HCT116 (cell line): ENCODE data around the gene STK40. TPM values are rescaled to one million over a fixed set of nuclear protein-coding genes. Genes with fewer than 3 reads are reported as not detected.

Experiments used
- ATAC-seq: fragments of 200-7000 bp; cut with Tn5 transposase; 2 replicates; pipeline ENCODE4 v1.9.1; 2020; ENCODE audit warnings: mild to moderate bottlenecking, moderate library complexity
- BruUV-seq: library from RNA; stranded (reverse); fragments of 400-500 nt; replicated peaks from 2 replicates; lab custom pipeline; 2021; lab: Mats Ljungman, UMichigan
- CTCF ChIA-PET: fragments of 300-600 bp; sonication (Branson Sonifier 250); formaldehyde crosslinking; loops from one replicate; lab custom pipeline; 2021; ENCODE audit warnings: antibody characterized with exemption; lab: Charles Lee
- POLR2A ChIA-PET: fragments of 300-600, 350-600 bp; sonication (Branson Sonifier 250); formaldehyde crosslinking; loops from one replicate; lab custom pipeline; 2021; ENCODE audit warnings: antibody characterized with exemption; lab: Charles Lee
- RAD21 ChIA-PET, 2 experiments: fragments of 300-600 bp; sonication (Branson Sonifier 250); formaldehyde crosslinking; loops; one replicate each; lab custom pipeline; 2023; ENCODE audit warnings: low total read pairs in 2 of 2; ENCODE audit not compliant: uncharacterized antibody in 2 of 2, unreplicated experiment in 2 of 2, low non-redundant PET in 1 of 2; lab: Charles Lee
- DNase-seq: peaks from one replicate; pipeline ENCODE4 v3.0.0-alpha.2; 2010; ENCODE audit warnings: low read depth, low spot score
- H2AFZ ChIP-seq: fragments of 200-600 bp; shearing (Covaris generic), sonication (generic); 2 replicates; pipeline ENCODE4 v1.6.1; 2017; ENCODE audit warnings: low read depth, mixed run types, mixed read lengths, antibody characterized with exemption, low read length; ENCODE audit not compliant: poor library complexity, severe bottlenecking
- H3K27ac ChIP-seq: 2 replicates; pipeline ENCODE4 v1.5.1; 2012; ENCODE audit warnings: low read depth, low read length
- H3K27me3 ChIP-seq: fragments of 200-600 bp; sonication (generic); 2 replicates; pipeline ENCODE4 v1.6.1; 2016; ENCODE audit warnings: mixed run types, low read length, mixed read lengths; ENCODE audit not compliant: insufficient read depth
- H3K36me3 ChIP-seq, 2 experiments: fragments of 200-500 bp in 1 of 2; fragments of 200-600 bp in 1 of 2; sonication (Bioruptor generic) in 1 of 2; sonication (generic) in 1 of 2; 2 replicates each; pipeline versions ENCODE4 v1.5.1 to v1.6.1; 2014 to 2016; ENCODE audit warnings: low read length in 2 of 2, inconsistent platforms in 1 of 2, mixed read lengths in 1 of 2, mixed run types in 1 of 2; ENCODE audit not compliant: insufficient read depth in 2 of 2, control insufficient read depth in 1 of 2
- H3K4me1 ChIP-seq, 2 experiments: fragments of 200-600 bp in 1 of 2; sonication (generic) in 1 of 2; 2 replicates each; pipeline versions ENCODE4 v1.5.1 to v1.6.1; 2012 to 2017; ENCODE audit warnings: low read length in 2 of 2, inconsistent platforms in 1 of 2, mild to moderate bottlenecking in 1 of 2, mixed read lengths in 1 of 2, mixed run types in 1 of 2, moderate library complexity in 1 of 2; ENCODE audit not compliant: insufficient read depth in 2 of 2, control insufficient read depth in 1 of 2
- H3K4me2 ChIP-seq: fragments of 200-600 bp; sonication (generic); 2 replicates; pipeline ENCODE4 v1.6.1; 2017; ENCODE audit warnings: mixed run types, low read length, mixed read lengths
- H3K4me3 ChIP-seq, 2 experiments: fragments of 200-600 bp in 1 of 2; sonication (generic) in 1 of 2; replicated peaks in 1 of 2; 2 replicates each; pipeline ENCODE4 v1.5.1; 2011 to 2016; ENCODE audit warnings: low read length in 2 of 2, control low read depth in 1 of 2, low read depth in 1 of 2, mild to moderate bottlenecking in 1 of 2, mixed read lengths in 1 of 2, mixed run types in 1 of 2
- H3K79me2 ChIP-seq: fragments of 200-600 bp; sonication (generic); 2 replicates; pipeline ENCODE4 v1.6.1; 2017; ENCODE audit warnings: mild to moderate bottlenecking, mixed run types, low read length, moderate library complexity, mixed read lengths; ENCODE audit not compliant: insufficient read depth
- H3K9ac ChIP-seq: fragments of 200-600 bp; sonication (generic); 2 replicates; pipeline ENCODE4 v1.6.1; 2016; ENCODE audit warnings: low read length, mixed read lengths
- H3K9me2 ChIP-seq: fragments of 200-600 bp; sonication (generic), shearing (Covaris generic); 2 replicates; pipeline ENCODE4 v1.6.1; 2017; ENCODE audit warnings: mixed run types, mild to moderate bottlenecking, moderate library complexity; ENCODE audit not compliant: insufficient read depth
- H3K9me3 ChIP-seq, 2 experiments: fragments of 200-500 bp in 1 of 2; fragments of 200-600 bp in 1 of 2; sonication (Bioruptor generic) in 1 of 2; sonication (generic) in 1 of 2; 2 replicates each; pipeline ENCODE4 v1.6.1; 2014 to 2017; ENCODE audit warnings: low read length in 2 of 2, mixed read lengths in 2 of 2, inconsistent platforms in 1 of 2, low read depth in 1 of 2, mild to moderate bottlenecking in 1 of 2, mixed run types in 1 of 2, moderate library complexity in 1 of 2; ENCODE audit not compliant: control insufficient read depth in 1 of 2, insufficient read depth in 1 of 2
- H4K20me1 ChIP-seq: fragments of 200-600 bp; sonication (generic), shearing (Covaris generic); 2 replicates; pipeline ENCODE4 v1.6.1; 2017; ENCODE audit warnings: mixed run types, mild to moderate bottlenecking, moderate library complexity; ENCODE audit not compliant: insufficient read depth
- CTCF ChIP-seq, 3 experiments: fragments of 200-600 bp in 1 of 3; sonication (generic) in 1 of 3; IDR thresholded peaks in 2 of 3; conservative IDR thresholded peaks in 1 of 3; 2 replicates each; pipeline ENCODE4 v1.5.1; 2012 to 2017; ENCODE audit warnings: low read depth in 2 of 3, low read length in 2 of 3, antibody characterized with exemption in 1 of 3, borderline replicate concordance in 1 of 3, control low read depth in 1 of 3, mild to moderate bottlenecking in 1 of 3, mixed read lengths in 1 of 3, mixed run types in 1 of 3, moderate library complexity in 1 of 3; ENCODE audit not compliant: insufficient read depth in 1 of 3
- ELF1 ChIP-seq: IDR thresholded peaks from 2 replicates; pipeline ENCODE4 v1.6.1; 2012; ENCODE audit warnings: low read depth, borderline replicate concordance
- EZH2 ChIP-seq: fragments of 200-600 bp; sonication (generic); IDR thresholded peaks from 2 replicates; pipeline ENCODE4 v1.6.1; 2017; ENCODE audit warnings: antibody characterized with exemption, mixed run types
- TCF7L2 ChIP-seq: IDR thresholded peaks from 2 replicates; pipeline ENCODE4 v1.7.0; 2011; ENCODE audit warnings: borderline replicate concordance, inconsistent platforms; ENCODE audit not compliant: insufficient read depth, insufficient read length; ENCODE audit errors: extremely low read depth
- YY1 ChIP-seq: IDR thresholded peaks from 2 replicates; pipeline ENCODE4 v1.6.1; 2011; ENCODE audit warnings: low read length, low read depth, moderate library complexity, mild to moderate bottlenecking; ENCODE audit not compliant: insufficient replicate concordance; ENCODE audit errors: extremely low read depth
- ZNF274 ChIP-seq: fragments of 200-500 bp; sonication (Bioruptor generic); IDR thresholded peaks from 2 replicates; pipeline ENCODE4 v1.6.1; 2014; ENCODE audit warnings: mild to moderate bottlenecking, low read depth, low read length, inconsistent platforms
- intact Hi-C: fragments of 100-400 bp; cut with micrococcal nuclease; formaldehyde crosslinking; loops from 2 replicates; pipeline ENCODE4 v1.10.0; 2022
- total RNA-seq: library from RNA; stranded (reverse); gene quantifications from one replicate; pipeline ENCODE4 v1.2.1, GENCODE V29; 2021; ENCODE audit not compliant: unreplicated experiment
- TF ChIP-seq, protein P1 (sequence below): IDR thresholded peaks from 2 replicates; pipeline ENCODE4 v1.6.1; 2012; ENCODE audit warnings: low read depth

STK40 gene
- total RNA-seq, 1 experiment from 2014 or later = 33.9 TPM

DNA sequence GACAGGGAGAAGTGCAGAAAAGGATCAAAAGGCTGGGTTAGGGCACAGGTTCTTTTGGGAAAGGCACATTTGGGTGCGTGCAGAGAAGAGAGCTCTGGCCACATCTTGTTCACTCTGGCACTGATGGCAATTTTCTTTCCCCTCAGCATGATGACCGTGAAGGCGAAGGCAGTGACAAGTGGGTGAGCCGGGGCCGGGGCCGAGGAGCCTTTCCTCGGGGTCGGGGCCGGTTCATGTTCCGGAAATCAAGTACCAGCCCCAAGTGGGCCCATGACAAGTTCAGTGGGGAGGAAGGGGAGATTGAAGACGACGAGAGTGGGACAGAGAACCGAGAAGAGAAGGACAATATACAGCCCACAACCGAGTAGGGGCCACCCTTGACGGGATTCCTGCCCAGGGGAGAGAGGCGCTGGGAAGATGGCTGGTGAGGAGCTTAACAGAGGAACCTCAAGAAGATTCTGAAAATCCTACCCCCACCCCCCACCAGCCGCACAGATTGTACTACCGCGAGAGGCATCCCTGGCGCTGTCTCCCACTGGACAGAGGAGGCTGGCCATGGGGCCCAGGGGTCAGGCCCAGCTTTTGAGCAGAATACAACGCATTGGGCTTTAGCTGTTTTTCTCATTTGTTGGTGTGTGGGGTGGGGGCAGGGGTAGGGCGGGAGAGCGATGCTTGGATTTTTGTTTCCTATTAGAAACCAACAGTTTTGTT lies 81.9 kb downstream of the STK40 start:
- no TSS peak for BruUV-seq
- CTCF ChIA-PET = no interaction called here
- no peak overlapping the region for H3K9ac ChIP-seq
- peaks cover 36 to 44% of the 10 kb centered on the region in 2 experiments for H3K36me3 ChIP-seq
- TF ChIP-seq, protein P1, sequence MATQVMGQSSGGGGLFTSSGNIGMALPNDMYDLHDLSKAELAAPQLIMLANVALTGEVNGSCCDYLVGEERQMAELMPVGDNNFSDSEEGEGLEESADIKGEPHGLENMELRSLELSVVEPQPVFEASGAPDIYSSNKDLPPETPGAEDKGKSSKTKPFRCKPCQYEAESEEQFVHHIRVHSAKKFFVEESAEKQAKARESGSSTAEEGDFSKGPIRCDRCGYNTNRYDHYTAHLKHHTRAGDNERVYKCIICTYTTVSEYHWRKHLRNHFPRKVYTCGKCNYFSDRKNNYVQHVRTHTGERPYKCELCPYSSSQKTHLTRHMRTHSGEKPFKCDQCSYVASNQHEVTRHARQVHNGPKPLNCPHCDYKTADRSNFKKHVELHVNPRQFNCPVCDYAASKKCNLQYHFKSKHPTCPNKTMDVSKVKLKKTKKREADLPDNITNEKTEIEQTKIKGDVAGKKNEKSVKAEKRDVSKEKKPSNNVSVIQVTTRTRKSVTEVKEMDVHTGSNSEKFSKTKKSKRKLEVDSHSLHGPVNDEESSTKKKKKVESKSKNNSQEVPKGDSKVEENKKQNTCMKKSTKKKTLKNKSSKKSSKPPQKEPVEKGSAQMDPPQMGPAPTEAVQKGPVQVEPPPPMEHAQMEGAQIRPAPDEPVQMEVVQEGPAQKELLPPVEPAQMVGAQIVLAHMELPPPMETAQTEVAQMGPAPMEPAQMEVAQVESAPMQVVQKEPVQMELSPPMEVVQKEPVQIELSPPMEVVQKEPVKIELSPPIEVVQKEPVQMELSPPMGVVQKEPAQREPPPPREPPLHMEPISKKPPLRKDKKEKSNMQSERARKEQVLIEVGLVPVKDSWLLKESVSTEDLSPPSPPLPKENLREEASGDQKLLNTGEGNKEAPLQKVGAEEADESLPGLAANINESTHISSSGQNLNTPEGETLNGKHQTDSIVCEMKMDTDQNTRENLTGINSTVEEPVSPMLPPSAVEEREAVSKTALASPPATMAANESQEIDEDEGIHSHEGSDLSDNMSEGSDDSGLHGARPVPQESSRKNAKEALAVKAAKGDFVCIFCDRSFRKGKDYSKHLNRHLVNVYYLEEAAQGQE = no peak
- no peak for TF ChIP-seq EZH2
- TF ChIP-seq CTCF (IDR thresholded peaks at IDR 0.05 in 2 of 3, conservative IDR thresholded peaks at IDR 0.05 in 1 of 3; ENCODE audit: borderline replicate concordance in 1 of 3, insufficient read depth in 1 of 3, low read depth in 2 of 3, low read length in 2 of 3) = no peak
- TF ChIP-seq YY1 = no peak
- TF ChIP-seq ELF1 = no peak
- TF ChIP-seq TCF7L2 = no peak
- no peak for TF ChIP-seq ZNF274
- TF ChIP-seq, all 23 proteins: peak for 0
- Histone ChIP-seq H3K79me2 (peaks cover 23% of the 10 kb centered on the region; the same call in 1 of the 2 replicates), H2AFZ (no peak overlapping the region), H3K4me3 (no peak overlapping the region), H3K27me3 (no peaks in the 10 kb centered on the region), H3K9me2 (no peaks in the 10 kb centered on the region), H3K4me2 (no peak overlapping the region), H3K4me1 (peaks cover 12 to 42% of the 10 kb centered on the region in 2 experiments), H3K9me3 (no peaks in the 10 kb centered on the region), H3K27ac (no peak overlapping the region), H4K20me1 (no peaks in the 10 kb centered on the region)
- RAD21 ChIA-PET = no interaction called here
- DNase-seq (no peak), ATAC-seq (no peak)
- intact Hi-C loops = no loop called here
- POLR2A ChIA-PET = no interaction called here
